Activated B cell treated with CpG ODN at 0.5 μM for 24 hours (primary cell): Measurements from ENCODE around the gene RASGEF1C. TPM values are rescaled to one million over a fixed set of nuclear protein-coding genes. Genes with fewer than 3 reads are reported as not detected.

ENCODE experiments used
- ATAC-seq: fragments of 200-7000 bp; cut with Tn5 transposase; one replicate; pipeline ENCODE4 v1.10.0; 2021; ENCODE audit warnings: low read depth, mild to moderate bottlenecking, moderate library complexity
- CTCF ChIA-PET: fragments of 350-600 bp; sonication (Branson Sonifier 250); formaldehyde crosslinking; loops from one replicate; lab custom pipeline; 2021; ENCODE audit warnings: antibody characterized with exemption; lab: Charles Lee
- POLR2A ChIA-PET: fragments of 350-600 bp; sonication (Branson Sonifier 250); formaldehyde crosslinking; loops from one replicate; lab custom pipeline; 2021; ENCODE audit warnings: antibody characterized with exemption; lab: Charles Lee
- DNase-seq: peaks from one replicate; pipeline ENCODE4 v3.0.0; 2022
- H3K27ac Mint-ChIP-seq: one replicate; pipeline ENCODE4 v1.8.0; 2020; ENCODE audit warnings: mixed read lengths
- H3K27me3 Mint-ChIP-seq: one replicate; pipeline ENCODE4 v1.8.0; 2021; ENCODE audit warnings: mixed read lengths
- H3K36me3 Mint-ChIP-seq: one replicate; pipeline ENCODE4 v1.8.0; 2021; ENCODE audit warnings: low read depth, mixed read lengths
- H3K4me1 Mint-ChIP-seq: one replicate; pipeline ENCODE4 v1.8.0; 2021; ENCODE audit warnings: mixed read lengths
- H3K4me3 Mint-ChIP-seq: one replicate; pipeline ENCODE4 v1.8.0; 2020; ENCODE audit warnings: mild to moderate bottlenecking, mixed read lengths
- H3K9me3 Mint-ChIP-seq: one replicate; pipeline ENCODE4 v1.8.0; 2020; ENCODE audit warnings: mixed read lengths
- intact Hi-C: fragments of 100-400 bp; cut with micrococcal nuclease; formaldehyde crosslinking; loops from one replicate; pipeline ENCODE4 v1.15.1; 2024
- total RNA-seq: library from RNA; stranded (reverse); gene quantifications from 2 replicates; pipeline ENCODE4 v1.2.3, GENCODE V29; 2022
- TF ChIP-seq, protein P1 (sequence below): fragments of 200-600 bp; IDR thresholded peaks from one replicate; pipeline ENCODE4 v1.8.0; 2022; ENCODE audit warnings: antibody characterized with exemption, mild to moderate bottlenecking

The RASGEF1C gene
- total RNA-seq, 1 donor from 2014 or later = not detected

DNA sequence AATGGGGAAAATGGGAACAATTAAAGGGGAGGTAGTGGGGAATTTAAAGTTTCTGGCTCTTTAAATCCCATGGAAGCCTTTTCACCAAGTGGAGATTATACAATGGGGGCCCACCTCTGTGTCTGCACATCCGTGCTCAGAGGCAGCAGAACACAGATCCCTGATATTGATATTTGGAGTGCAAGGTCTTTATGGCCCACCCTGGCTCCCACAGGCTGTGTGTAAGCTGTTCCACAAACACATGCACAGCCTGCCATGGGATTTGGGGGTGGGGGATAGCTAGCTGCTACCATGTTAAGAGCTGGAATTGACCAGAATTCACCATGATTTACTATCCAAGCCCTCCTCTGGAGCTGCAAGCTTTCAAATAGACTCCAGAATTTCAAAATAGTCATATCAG lies 55.9 kb downstream of the RASGEF1C start:
- Mint-ChIP-seq H3K9me3 (peaks cover 11% of the 10 kb centered on the region), H3K4me1 (no peaks in the 10 kb centered on the region), H3K36me3 (peaks cover 4% of the 10 kb centered on the region), H3K27me3 (peaks cover 7% of the 10 kb centered on the region), H3K4me3 (no peak overlapping the region), H3K27ac (no peak overlapping the region)
- intact Hi-C loops = no loop called here
- ATAC-seq (no peak), DNase-seq (no peak)
- ChIA-PET CTCF (no interaction called here), POLR2A (no interaction called here)
- TF ChIP-seq, protein P1, sequence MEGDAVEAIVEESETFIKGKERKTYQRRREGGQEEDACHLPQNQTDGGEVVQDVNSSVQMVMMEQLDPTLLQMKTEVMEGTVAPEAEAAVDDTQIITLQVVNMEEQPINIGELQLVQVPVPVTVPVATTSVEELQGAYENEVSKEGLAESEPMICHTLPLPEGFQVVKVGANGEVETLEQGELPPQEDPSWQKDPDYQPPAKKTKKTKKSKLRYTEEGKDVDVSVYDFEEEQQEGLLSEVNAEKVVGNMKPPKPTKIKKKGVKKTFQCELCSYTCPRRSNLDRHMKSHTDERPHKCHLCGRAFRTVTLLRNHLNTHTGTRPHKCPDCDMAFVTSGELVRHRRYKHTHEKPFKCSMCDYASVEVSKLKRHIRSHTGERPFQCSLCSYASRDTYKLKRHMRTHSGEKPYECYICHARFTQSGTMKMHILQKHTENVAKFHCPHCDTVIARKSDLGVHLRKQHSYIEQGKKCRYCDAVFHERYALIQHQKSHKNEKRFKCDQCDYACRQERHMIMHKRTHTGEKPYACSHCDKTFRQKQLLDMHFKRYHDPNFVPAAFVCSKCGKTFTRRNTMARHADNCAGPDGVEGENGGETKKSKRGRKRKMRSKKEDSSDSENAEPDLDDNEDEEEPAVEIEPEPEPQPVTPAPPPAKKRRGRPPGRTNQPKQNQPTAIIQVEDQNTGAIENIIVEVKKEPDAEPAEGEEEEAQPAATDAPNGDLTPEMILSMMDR = no peak

- Mint-ChIP-seq H3K9me3 (peaks cover 5% of the 10 kb centered on the region), H3K4me1 (no peaks in the 10 kb centered on the region), H3K27me3 (peaks cover 9% of the 10 kb centered on the region), H3K4me3 (no peak overlapping the region), H3K27ac (no peak overlapping the region), H3K36me3 (no peaks in the 10 kb centered on the region)
- TF ChIP-seq, protein P1 = no peak
- ChIA-PET CTCF (no interaction called here), POLR2A (no interaction called here)
- intact Hi-C loops = no loop called here
- no peak for ATAC-seq
- no peak for DNase-seq
These were observed 65.2 kb downstream of the RASGEF1C start for GRCh38 chr5:180143656-180144364.

GRCh38 chr5:180142824-180143610 lies 66.0 kb downstream of the RASGEF1C start:
- Mint-ChIP-seq H3K4me1 (no peaks in the 10 kb centered on the region), H3K27me3 (peaks cover 12% of the 10 kb centered on the region), H3K27ac (no peak overlapping the region), H3K4me3 (no peak overlapping the region), H3K9me3 (peaks cover 5% of the 10 kb centered on the region), H3K36me3 (no peaks in the 10 kb centered on the region)
- intact Hi-C loops = no loop called here
- TF ChIP-seq, protein P1 = no peak
- ChIA-PET CTCF (no interaction called here), POLR2A (no interaction called here)
- DNase-seq (no peak), ATAC-seq (no peak)

DNA sequence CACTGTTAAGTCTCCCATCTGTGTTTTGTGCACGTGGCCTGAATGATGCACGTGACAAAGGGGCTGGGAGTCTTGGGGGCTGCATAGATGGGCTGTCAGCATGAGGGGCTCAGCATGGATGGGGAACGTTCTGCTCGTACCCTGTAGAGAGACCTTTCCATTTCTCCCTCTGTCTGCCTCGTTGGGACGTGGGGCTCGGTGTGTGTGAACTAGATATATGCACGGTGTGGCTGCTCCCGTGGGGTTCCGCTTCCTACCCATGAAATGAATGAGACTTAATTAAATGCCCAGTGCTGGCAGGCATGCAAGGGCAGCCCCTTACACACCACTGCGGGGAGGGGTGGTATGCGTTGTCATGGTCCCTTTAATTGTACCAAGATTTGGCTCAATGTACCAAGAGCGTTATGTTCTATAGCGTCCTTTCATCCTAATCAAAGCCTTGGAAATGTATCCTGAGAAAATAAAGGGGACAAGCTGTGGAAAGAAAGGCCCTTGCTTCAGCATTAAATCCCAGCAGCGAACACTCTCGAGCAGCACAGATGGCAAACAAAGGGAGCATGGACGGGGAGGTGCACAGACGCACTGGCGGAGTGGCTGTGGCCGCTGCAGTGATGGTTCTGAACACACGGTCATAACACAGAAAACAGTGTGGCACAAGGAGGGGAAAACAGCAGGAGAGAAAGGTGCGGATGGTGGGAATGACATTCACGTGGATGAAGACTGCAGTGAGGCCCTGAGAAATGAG lies 66.8 kb downstream of the RASGEF1C start:
- Mint-ChIP-seq H3K36me3 (no peaks in the 10 kb centered on the region), H3K4me3 (no peak overlapping the region), H3K27me3 (peaks cover 12% of the 10 kb centered on the region), H3K4me1 (no peaks in the 10 kb centered on the region), H3K27ac (no peak overlapping the region), H3K9me3 (peaks cover 5% of the 10 kb centered on the region)
- ChIA-PET POLR2A (no interaction called here), CTCF (no interaction called here)
- ATAC-seq = no peak
- intact Hi-C loops = no loop called here
- TF ChIP-seq, protein P1 = no peak
- DNase-seq = no peak
